DOHH2 (cell line): Measurements from ENCODE around the gene ADAP1.

ENCODE experiments used
- EZH2phosphoT487 ChIP-seq: fragments of 200-600 bp; sonication (generic); IDR thresholded peaks from 2 replicates; pipeline ENCODE4 v1.6.1; 2017; ENCODE audit warnings: borderline replicate concordance, mild to moderate bottlenecking, antibody characterized with exemption, low read length, moderate library complexity, mixed read lengths
- TF ChIP-seq, protein P1 (sequence below): fragments of 200-600 bp; sonication (generic); IDR thresholded peaks from one replicate; pipeline ENCODE4 v1.5.1; 2014; ENCODE audit warnings: antibody characterized with exemption, mild to moderate bottlenecking, low read depth, low read length; ENCODE audit not compliant: poor library complexity, severe bottlenecking

DNA sequence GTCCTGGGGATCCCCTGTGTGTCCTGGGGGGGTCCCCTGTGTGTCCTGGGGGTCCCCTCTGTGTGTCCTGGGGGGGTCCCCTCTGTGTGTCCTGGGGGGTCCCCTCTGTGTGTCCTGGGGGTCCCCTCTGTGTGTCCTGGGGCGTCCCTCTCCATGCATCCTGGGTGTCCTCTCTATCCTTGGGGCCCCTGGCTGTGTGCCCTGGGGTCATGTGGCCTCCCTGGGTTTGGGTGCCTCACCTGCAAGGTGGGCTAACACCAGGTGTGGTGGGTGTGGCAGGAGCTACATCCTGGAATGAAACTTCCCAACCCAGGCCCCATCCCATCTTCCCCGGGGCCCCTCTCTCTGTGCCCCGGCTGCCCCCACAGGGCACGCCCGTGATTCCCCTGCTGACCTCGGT is 33.4 kb upstream of the ADAP1 start:
- TF ChIP-seq, protein P1, sequence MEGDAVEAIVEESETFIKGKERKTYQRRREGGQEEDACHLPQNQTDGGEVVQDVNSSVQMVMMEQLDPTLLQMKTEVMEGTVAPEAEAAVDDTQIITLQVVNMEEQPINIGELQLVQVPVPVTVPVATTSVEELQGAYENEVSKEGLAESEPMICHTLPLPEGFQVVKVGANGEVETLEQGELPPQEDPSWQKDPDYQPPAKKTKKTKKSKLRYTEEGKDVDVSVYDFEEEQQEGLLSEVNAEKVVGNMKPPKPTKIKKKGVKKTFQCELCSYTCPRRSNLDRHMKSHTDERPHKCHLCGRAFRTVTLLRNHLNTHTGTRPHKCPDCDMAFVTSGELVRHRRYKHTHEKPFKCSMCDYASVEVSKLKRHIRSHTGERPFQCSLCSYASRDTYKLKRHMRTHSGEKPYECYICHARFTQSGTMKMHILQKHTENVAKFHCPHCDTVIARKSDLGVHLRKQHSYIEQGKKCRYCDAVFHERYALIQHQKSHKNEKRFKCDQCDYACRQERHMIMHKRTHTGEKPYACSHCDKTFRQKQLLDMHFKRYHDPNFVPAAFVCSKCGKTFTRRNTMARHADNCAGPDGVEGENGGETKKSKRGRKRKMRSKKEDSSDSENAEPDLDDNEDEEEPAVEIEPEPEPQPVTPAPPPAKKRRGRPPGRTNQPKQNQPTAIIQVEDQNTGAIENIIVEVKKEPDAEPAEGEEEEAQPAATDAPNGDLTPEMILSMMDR, result no peak
- TF ChIP-seq EZH2phosphoT487, result no peak
